Choroid plexus epithelial cell (primary cell): Measurements from ENCODE around the gene CERS3.
A peak's percentile ranks its signal among the peaks of the same experiment; 100 is the strongest.

ENCODE experiments used
- DNase-seq: peaks from one replicate; pipeline ENCODE4 v3.0.0-alpha.2; 2010; ENCODE audit warnings: low read depth
- H3K4me3 ChIP-seq: 2 replicates; pipeline ENCODE4 v1.5.1; 2011; ENCODE audit warnings: low read depth, mild to moderate bottlenecking, control low read depth, low read length, moderate library complexity
- TF ChIP-seq, protein P1 (sequence below): conservative IDR thresholded peaks from 2 replicates; pipeline ENCODE4 v1.5.1; 2011; ENCODE audit warnings: low read depth, mild to moderate bottlenecking, control low read depth, inconsistent platforms, low read length, moderate library complexity

Gene CERS3

DNA sequence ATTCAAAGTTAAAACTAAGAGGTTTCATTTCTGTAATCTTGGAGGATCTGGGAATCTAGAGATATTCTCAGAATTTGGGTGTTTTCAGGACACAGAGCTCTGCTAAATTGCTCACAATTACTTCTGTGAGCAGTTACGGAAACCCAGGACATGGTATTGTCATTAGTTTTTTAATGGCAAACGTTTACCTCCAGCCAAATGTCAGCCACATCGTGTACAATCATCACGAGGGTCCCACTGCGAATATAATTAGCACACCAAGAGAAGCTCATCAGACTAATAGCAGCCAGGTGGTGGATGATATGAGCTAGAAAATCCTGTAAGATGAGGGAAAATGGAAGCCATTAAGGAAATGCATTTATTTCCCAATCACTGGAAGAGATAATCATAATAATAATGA lies 56.0 kb downstream of the CERS3 start:
- no peak for DNase-seq
- H3K4me3 ChIP-seq = no peak overlapping the region
- TF ChIP-seq, protein P1, sequence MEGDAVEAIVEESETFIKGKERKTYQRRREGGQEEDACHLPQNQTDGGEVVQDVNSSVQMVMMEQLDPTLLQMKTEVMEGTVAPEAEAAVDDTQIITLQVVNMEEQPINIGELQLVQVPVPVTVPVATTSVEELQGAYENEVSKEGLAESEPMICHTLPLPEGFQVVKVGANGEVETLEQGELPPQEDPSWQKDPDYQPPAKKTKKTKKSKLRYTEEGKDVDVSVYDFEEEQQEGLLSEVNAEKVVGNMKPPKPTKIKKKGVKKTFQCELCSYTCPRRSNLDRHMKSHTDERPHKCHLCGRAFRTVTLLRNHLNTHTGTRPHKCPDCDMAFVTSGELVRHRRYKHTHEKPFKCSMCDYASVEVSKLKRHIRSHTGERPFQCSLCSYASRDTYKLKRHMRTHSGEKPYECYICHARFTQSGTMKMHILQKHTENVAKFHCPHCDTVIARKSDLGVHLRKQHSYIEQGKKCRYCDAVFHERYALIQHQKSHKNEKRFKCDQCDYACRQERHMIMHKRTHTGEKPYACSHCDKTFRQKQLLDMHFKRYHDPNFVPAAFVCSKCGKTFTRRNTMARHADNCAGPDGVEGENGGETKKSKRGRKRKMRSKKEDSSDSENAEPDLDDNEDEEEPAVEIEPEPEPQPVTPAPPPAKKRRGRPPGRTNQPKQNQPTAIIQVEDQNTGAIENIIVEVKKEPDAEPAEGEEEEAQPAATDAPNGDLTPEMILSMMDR = no peak

DNA sequence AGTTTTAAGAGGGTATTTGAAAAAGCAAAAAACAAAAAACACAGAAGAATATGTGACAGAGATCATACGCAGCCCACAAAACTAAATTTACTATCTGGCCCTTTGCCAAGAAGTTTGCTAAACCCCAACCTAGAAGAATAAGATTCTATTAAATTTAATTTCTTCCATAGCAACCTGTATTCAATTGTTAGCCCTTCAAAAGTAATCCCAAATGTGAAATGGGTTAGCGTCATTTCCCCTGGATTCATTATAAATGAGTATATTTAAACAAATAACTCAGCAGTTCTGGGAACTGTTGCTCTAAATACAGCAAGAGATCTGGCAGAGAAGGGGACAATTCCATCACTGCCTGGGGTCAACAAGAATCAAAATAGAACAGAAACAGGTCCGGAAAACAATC lies 56.8 kb downstream of the CERS3 start:
- H3K4me3 ChIP-seq = no peak overlapping the region
- DNase-seq = no peak
- TF ChIP-seq, protein P1 = no peak

DNA sequence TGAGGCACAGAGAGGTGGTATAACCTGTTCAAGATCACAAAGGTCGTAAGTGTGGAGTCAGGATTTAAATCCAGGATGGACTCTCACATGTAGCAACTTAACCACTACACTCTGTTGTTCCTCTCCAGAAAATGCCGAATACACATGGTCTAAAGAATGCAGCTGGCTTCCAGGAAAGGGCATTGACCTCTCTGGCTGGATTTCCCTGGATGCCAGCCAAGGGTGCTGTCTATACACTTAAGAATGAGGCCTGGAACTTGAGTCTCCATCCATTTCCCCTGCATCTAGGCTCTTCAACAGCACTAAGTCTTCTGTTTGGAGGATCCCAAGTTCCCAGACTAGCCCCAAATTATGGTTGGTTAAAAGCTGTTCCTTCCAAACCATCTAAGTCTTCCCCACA lies 60.5 kb downstream of the CERS3 start:
- no peak overlapping the region for H3K4me3 ChIP-seq
- TF ChIP-seq, protein P1 = no peak
- DNase-seq = peak; percentile 23

DNA sequence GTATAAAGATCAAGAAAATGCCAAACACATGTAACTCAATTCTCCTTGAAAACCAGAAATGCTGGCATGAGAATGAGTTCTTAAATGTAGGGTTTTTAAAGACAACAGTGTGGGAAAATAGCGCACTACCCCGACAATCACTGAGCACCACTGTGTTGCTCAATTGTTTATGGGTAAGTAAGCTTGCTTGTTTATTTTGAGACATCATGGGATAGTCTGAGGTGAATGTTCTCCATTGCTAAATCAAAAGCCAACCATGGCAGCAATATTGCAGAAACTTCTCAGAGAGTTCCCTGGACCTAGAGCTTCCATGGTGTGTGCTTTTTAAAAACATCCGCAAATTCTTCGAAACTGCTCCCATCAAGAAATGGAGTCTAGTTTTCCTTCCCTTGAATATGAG lies 62.7 kb downstream of the CERS3 start:
- no peak for DNase-seq
- no peak overlapping the region for H3K4me3 ChIP-seq
- TF ChIP-seq, protein P1 = no peak

DNA sequence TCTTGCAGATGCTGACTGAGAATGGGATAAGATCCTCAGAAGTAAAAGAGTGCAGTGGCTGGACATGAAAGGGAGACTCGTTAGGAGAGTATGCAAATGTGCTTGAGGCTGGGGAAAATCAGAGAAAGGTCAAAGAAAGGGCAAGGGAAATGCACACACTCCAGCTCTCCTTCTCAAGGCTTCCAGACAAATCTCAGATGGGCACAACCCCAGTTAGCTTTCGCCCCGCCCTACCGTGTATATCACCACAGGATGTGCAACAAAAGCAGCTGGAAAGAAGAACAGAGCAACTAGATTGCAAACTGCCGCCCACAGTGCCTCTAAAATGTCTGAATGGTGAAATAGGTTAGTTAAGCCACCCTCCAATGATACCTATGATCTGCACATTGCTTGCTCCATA lies 63.9 kb downstream of the CERS3 start:
- H3K4me3 ChIP-seq = no peak overlapping the region
- TF ChIP-seq, protein P1 = no peak
- DNase-seq = no peak

DNA sequence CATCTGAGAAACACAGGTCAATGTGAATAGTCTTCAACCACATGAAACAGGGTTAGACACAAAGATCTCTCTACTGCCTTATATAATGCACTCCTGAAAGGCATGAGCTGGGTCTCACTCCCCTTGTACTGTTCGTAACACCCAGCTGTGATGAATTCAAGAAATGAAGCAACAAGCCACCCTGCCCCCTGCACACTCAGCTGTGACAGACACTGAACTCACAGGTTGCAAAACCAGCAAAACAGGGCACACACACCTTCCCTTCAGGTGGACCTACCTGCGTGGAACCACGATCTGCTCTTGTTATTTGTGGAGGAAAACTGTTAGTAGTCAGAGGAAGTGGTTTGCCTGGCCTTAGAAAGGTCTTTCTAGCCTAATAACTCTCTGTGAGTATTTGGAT lies 64.5 kb downstream of the CERS3 start:
- no peak overlapping the region for H3K4me3 ChIP-seq
- no peak for DNase-seq
- TF ChIP-seq, protein P1 = no peak

DNA sequence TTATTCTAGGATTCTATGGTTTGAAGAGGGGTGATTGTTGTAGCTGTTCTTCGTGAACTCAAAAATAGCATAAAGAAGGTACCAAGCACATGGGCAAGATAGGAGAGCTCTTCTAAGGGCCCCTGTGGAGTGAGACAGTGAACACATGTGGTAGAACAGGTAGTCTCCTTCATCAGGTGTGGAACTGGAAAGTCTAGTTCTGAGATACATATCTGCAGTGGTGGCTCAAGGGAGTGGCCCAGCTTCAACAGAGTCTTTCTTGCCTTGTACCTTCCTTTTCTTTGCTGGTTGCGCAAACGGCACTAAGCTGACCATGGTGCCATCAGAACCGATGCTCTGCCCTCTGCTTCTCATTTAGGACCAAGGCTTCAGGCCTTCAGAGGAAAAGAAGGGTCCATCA lies 65.2 kb downstream of the CERS3 start:
- no peak for DNase-seq
- TF ChIP-seq, protein P1 = no peak
- no peak overlapping the region for H3K4me3 ChIP-seq
